Right ventricle myocardium superior (tissue), 1 donor: ENCODE measurements around the gene PHF13. TPM values are rescaled to one million over a fixed set of nuclear protein-coding genes. Genes with fewer than 3 reads are reported as not detected.
A peak's percentile ranks its signal among the peaks of the same experiment; 100 is the strongest.
"Not testable (repeated sequence)": the region's sequence is repeated elsewhere in the genome, so short reads cannot be mapped to it uniquely, and the experiment has no call there.

ENCODE experiments used
- ATAC-seq: fragments of 200-7000 bp; cut with Tn5 transposase; one replicate; pipeline ENCODE4 v1.9.1; 2020; ENCODE audit warnings: mild to moderate bottlenecking; ENCODE audit not compliant: poor library complexity
- DNase-seq: peaks from one replicate; pipeline ENCODE4 v3.0.0-alpha.2; 2020
- intact Hi-C: fragments of 100-400 bp; cut with DNase I; formaldehyde crosslinking; loops from one replicate; pipeline ENCODE4 v1.11.2; 2022
- total RNA-seq: library from RNA; stranded (reverse); fragmentation: NEBNext Ultra II Directional; extraction: Animal tissue kit (Norgen Biotek cat#: 25700); gene quantifications from one replicate; pipeline ENCODE4 v1.2.1, GENCODE V29; 2021
- donor health status: DM: no; HTN: yes; CAD: no; lungs with severe emphysema.

PHF13 gene
- total RNA-seq, 1 donor from 2014 or later: 8.6 TPM

- ATAC-seq: peak; percentile 73
- intact Hi-C loops: no loop called here
- peak; percentile 93 for DNase-seq
Observed at GRCh38 chr1:6638226-6638625, 24.7 kb downstream of the PHF13 start.

- DNase-seq, ATAC-seq, intact Hi-C loops: not testable (repeated sequence)
Observed at GRCh38 chr1:6640867-6641266, 27.3 kb downstream of the PHF13 start.

- ATAC-seq: no peak
- intact Hi-C loops: loop anchor here (5.0 kb wide), 1 partner anchor 158 kb away; no protein-coding TSS in a partner anchor
- DNase-seq: no peak
Observed at GRCh38 chr1:6645018-6645417, 31.5 kb downstream of the PHF13 start.

GRCh38 chr1:6646499-6647148 lies 33.1 kb downstream of the PHF13 start:
- DNase-seq (no peak), ATAC-seq (peak; percentile 65)
- intact Hi-C loops: loop anchor here (5.0 kb wide), 1 partner anchor 159 kb away; no protein-coding TSS in a partner anchor

GRCh38 chr1:6648556-6648955 lies 35.0 kb downstream of the PHF13 start:
- ATAC-seq (no peak), DNase-seq (no peak)
- intact Hi-C loops: loop anchor here (5.0 kb wide), 1 partner anchor 161 kb away; no protein-coding TSS in a partner anchor

- ATAC-seq (no peak), DNase-seq (no peak)
- intact Hi-C loops: no loop called here
Observed at GRCh38 chr1:6651909-6652308, 38.4 kb downstream of the PHF13 start.

GRCh38 chr1:6652986-6653385 lies 39.5 kb downstream of the PHF13 start:
- intact Hi-C loops: no loop called here
- no peak for ATAC-seq

GRCh38 chr1:6653436-6654290 lies 40.1 kb downstream of the PHF13 start:
- intact Hi-C loops: no loop called here
- ATAC-seq: no peak
- no peak for DNase-seq

More at GRCh38 chr1:6652986-6653385, 39.5 kb downstream of the PHF13 start:
- no peak for DNase-seq

- ATAC-seq (peak; percentile 88), DNase-seq (peak; percentile 73)
- intact Hi-C loops: no loop called here
Observed at GRCh38 chr1:6657138-6657537, 43.6 kb downstream of the PHF13 start.

GRCh38 chr1:6658359-6659060 lies 45.0 kb downstream of the PHF13 start:
- DNase-seq: no peak
- intact Hi-C loops: no loop called here

GRCh38 chr1:6660415-6661049 lies 47.0 kb downstream of the PHF13 start:
- ATAC-seq (no peak), DNase-seq (no peak)
- intact Hi-C loops: no loop called here

More at GRCh38 chr1:6658359-6659060, 45.0 kb downstream of the PHF13 start:
- no peak for ATAC-seq

GRCh38 chr1:6662468-6662867 lies 48.9 kb downstream of the PHF13 start:
- ATAC-seq, DNase-seq, intact Hi-C loops: not testable (repeated sequence)

- DNase-seq (no peak), ATAC-seq (peak; percentile 33)
- intact Hi-C loops: no loop called here
Observed at GRCh38 chr1:6666696-6667095, 53.2 kb downstream of the PHF13 start.

GRCh38 chr1:6667139-6667538 lies 53.6 kb downstream of the PHF13 start:
- intact Hi-C loops: no loop called here
- ATAC-seq: peak; percentile 84
- no peak for DNase-seq

GRCh38 chr1:6668503-6668902 lies 55.0 kb downstream of the PHF13 start:
- intact Hi-C loops: no loop called here
- no peak for ATAC-seq
- no peak for DNase-seq

GRCh38 chr1:6672558-6672957 lies 59.0 kb downstream of the PHF13 start:
- ATAC-seq: peak; percentile 91
- DNase-seq: peak; percentile 57
- intact Hi-C loops: no loop called here
